ELR (cell line): ENCODE measurements around the gene PCDH10.
A peak's percentile ranks its signal among the peaks of the same experiment; 100 is the strongest.
"Not testable (repeated sequence)": the region's sequence is repeated elsewhere in the genome, so short reads cannot be mapped to it uniquely, and the experiment has no call there.

Experiments used
- DNase-seq: peaks from one replicate; pipeline ENCODE4 v3.0.0-alpha.2; 2015; ENCODE audit warnings: low read depth

The PCDH10 gene

DNA sequence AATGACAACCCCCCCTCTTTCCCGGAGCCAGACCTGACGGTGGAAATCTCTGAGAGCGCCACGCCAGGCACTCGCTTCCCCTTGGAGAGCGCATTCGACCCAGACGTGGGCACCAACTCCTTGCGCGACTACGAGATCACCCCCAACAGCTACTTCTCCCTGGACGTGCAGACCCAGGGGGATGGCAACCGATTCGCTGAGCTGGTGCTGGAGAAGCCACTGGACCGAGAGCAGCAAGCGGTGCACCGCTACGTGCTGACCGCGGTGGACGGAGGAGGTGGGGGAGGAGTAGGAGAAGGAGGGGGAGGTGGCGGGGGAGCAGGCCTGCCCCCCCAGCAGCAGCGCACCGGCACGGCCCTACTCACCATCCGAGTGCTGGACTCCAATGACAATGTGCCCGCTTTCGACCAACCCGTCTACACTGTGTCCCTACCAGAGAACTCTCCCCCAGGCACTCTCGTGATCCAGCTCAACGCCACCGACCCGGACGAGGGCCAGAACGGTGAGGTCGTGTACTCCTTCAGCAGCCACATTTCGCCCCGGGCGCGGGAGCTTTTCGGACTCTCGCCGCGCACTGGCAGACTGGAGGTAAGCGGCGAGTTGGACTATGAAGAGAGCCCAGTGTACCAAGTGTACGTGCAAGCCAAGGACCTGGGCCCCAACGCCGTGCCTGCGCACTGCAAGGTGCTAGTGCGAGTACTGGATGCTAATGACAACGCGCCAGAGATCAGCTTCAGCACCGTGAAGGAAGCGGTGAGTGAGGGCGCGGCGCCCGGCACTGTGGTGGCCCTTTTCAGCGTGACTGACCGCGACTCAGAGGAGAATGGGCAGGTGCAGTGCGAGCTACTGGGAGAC lies 1.6 kb downstream of the PCDH10 start:
- peak; percentile 45 for DNase-seq

DNA sequence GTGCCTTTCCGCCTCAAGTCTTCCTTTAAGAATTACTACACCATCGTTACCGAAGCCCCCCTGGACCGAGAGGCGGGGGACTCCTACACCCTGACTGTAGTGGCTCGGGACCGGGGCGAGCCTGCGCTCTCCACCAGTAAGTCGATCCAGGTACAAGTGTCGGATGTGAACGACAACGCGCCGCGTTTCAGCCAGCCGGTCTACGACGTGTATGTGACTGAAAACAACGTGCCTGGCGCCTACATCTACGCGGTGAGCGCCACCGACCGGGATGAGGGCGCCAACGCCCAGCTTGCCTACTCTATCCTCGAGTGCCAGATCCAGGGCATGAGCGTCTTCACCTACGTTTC lies 2.2 kb downstream of the PCDH10 start:
- DNase-seq, result peak; percentile 42

DNA sequence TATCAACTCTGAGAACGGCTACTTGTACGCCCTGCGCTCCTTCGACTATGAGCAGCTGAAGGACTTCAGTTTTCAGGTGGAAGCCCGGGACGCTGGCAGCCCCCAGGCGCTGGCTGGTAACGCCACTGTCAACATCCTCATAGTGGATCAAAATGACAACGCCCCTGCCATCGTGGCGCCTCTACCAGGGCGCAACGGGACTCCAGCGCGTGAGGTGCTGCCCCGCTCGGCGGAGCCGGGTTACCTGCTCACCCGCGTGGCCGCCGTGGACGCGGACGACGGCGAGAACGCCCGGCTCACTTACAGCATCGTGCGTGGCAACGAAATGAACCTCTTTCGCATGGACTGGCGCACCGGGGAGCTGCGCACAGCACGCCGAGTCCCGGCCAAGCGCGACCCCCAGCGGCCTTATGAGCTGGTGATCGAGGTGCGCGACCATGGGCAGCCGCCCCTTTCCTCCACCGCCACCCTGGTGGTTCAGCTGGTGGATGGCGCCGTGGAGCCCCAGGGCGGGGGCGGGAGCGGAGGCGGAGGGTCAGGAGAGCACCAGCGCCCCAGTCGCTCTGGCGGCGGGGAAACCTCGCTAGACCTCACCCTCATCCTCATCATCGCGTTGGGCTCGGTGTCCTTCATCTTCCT lies 2.7 kb downstream of the PCDH10 start:
- DNase-seq, result peak; percentile 56

DNA sequence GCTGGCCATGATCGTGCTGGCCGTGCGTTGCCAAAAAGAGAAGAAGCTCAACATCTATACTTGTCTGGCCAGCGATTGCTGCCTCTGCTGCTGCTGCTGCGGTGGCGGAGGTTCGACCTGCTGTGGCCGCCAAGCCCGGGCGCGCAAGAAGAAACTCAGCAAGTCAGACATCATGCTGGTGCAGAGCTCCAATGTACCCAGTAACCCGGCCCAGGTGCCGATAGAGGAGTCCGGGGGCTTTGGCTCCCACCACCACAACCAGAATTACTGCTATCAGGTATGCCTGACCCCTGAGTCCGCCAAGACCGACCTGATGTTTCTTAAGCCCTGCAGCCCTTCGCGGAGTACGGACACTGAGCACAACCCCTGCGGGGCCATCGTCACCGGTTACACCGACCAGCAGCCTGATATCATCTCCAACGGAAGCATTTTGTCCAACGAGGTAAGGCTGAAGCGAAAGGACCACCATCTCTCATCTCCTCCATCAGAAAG lies 3.3 kb downstream of the PCDH10 start:
- peak; percentile 38 for DNase-seq

DNA sequence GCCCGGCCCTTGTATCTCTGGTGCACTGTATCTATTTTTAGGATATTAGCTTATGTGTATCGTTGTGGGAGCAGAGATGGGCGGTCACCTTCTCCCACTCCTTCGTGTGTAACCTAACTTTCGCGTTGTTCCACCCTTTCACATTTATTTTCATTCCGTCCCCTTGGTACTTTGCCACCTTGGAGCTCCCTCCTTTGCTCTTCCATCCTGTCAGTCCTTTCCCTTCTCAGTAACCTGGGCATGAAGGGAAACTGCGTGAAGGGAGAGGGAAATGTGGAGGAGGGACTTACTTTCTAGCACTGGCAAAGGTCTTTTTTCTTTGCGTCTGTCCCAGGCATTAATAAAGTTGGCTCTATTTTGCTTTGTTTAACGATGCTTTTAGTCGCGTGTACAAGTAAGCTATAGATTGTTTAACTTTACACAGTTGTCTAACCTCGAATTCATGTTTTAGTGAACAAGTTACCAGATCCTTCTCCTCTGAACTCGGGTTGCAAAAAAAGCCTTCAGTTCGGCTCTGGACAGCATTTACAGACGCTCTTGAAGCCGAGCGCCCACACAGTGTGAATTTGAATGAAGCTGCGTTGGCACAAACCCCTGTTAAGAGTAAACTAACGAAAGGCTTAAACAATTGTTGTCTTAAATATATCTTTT lies 3.9 kb downstream of the PCDH10 start:
- DNase-seq, result peak; percentile 25

DNA sequence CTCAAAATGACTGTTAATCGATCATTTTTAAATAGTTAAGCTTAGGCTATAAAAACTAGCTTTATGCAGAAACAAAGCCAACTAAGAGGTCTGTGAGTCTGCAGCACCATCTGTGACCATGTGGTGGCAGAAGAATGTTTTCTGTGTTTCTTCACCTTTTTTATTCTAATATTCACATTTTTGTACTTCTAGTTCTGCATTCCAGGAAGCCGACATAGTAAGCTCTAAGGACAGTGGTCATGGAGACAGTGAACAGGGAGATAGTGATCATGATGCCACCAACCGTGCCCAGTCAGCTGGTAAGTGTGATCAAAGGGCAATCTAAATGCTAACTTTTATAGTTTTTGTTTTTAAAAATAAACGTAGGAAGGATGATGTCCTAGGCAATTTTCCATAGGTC lies 5.6 kb downstream of the PCDH10 start:
- peak; percentile 55 for DNase-seq

DNA sequence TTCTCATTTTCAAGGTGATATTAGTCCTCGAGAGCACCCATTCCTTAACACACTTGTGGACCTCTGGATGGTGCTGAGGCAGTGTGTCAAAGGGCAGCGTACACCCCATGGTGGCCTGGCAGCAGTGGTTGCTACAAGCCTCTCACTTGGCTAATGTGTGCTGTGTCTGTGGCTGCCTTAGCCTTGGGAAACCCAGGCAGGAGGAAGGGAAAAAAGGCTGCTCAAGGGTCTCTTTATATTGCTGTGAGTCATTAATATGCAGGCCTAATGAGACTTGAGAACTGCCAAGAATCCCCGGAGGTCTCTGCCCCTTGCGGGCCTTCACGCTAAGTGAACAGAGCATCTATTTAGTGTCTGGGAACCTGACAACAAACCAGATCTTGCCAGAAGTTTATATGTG lies 7.0 kb downstream of the PCDH10 start:
- no peak for DNase-seq

DNA sequence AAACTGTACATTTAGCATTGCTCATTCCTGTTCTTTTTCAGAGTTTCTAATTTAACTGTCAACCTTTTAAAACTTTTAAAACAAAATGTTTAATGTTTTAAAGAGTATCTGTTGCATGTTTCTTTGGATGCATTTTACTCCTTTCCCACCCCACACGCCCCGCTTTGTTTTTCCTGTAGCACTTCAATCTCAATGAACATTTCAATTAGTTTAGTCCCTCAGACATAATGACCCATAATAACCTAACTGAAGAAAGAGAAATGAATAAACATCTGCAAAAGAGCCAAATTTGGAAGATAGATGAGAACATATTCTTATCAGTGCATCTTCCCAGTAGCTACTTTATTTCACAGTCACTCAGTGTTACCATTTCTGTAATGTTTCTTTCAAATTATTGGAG lies 7.5 kb downstream of the PCDH10 start:
- no peak for DNase-seq

DNA sequence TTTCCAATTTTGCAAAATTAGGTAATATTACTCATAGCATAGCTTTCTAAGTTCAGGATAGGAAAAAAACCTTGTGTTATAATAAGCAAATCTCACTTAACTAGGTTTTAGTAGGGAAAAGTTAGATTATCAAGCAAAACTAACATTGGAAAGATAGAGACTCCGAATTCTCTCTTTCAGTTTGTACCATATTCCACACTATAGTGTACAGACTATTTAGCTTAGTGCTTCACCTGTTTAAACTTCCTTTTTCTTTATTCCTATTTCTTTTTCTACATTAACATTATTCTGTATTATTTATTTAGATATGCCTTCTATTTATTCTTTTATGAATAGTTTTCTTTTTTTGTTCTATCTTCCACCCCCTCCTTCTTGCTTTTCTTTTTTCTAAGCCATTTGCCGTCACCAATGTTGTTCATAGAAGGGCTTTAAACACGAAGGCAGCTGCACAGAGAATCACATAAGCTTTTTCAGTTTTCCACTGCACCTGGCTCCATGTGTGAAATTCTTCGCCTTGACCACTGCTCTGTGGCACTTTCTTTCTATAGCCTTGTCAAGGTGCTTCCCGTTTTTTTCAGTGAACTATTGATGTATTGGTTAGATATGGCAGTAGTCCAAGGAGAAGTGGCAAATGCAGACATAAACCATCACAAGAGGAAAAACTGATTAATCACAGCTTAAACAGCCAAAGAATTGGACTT lies 8.5 kb downstream of the PCDH10 start:
- DNase-seq, result no peak

DNA sequence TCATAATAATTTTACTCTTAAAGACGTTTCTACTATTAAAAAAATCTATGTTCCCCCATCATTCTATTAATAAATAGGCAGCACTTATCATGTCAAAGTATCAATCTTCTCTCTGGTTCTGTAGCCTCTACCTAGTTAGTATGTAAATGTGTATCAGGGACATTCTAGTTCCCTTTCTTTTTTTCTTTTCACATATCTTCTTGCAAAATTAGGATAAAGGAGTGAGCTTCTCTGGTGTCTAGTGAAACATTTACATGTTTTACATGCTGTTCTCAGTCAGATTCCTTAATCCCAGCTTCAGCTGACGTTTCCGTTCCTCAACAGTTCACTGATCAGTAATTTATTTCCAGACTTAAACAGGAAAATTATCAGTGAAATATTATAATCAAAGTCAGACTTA lies 11.8 kb downstream of the PCDH10 start:
- DNase-seq, result no peak

DNA sequence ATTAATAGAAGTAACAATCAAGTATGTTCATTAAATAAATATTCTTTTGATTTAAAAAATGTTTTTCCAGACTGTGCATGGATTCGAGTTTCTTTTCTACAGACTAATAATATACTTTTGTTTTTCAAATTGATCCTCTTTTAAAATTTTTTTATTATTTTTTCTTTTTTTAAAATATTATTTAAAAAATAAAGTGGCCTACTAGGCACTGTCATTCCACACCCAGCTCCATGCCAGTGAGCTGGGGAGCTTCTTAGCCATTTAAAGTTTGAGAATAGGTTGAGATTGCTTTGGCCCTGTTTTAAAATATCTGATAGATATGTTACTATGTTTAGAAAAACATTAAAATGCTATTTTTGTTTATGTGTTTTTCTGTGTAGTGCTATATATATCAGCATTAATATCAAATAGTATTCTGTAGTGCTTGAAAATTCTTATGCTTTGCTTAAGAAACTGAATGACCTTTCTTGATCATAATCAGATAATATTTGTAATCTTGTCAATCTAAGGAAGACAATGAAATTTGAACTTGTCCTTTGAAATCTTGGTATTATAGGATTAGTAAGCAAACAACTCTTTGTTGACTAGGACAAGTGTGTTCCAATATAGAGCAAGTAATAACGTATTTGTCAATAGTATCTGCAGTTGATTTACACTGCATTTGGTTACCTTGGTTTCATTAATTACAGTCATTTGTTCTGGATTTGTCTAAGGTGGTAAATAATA lies 12.6 kb downstream of the PCDH10 start:
- DNase-seq, result no peak

DNA sequence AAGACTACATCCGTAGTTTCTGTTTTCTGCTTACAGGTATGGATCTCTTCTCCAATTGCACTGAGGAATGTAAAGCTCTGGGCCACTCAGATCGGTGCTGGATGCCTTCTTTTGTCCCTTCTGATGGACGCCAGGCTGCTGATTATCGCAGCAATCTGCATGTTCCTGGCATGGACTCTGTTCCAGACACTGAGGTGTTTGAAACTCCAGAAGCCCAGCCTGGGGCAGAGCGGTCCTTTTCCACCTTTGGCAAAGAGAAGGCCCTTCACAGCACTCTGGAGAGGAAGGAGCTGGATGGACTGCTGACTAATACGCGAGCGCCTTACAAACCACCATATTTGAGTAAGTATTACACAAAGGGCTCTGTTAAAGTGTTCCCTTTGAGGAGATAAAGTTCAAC lies 13.8 kb downstream of the PCDH10 start:
- DNase-seq, result no peak

DNA sequence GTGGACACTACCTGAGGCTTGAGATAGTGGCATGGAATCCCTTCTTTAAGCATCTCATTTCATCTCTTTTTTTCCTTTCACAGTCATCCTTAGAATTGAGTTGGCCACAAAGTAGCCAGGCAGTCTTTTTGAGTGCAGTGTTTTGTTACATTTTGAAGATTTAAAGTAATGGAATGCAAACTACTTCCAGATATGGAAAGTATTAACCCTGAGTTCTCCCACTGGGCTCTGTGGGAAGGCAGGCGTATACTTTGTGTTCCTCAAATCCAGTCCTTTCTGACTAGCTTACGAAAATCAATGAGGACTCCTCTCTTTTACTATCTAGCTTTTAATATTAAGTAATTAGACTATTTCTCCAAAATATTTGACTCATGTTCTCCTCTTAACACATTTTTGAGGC lies 29.9 kb downstream of the PCDH10 start:
- DNase-seq, result no peak

DNA sequence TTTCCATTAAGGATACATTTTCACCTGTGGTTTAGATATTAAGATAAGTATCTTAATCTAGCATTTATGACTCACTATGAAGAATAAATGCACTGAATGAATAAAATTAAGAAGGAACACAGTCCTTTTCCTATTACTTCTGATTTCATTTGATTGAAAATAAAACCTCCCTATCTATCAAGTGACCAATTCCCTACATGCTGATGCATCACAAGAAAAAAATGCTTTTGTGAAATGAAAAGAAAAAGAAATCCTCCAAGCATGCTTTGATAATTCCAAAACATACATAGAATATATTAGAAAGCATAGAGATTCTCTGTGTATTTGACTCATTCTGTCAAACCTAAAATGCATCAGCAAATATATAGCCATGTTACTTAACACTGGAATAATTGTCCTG lies 37.1 kb downstream of the PCDH10 start:
- DNase-seq, result no peak

DNA sequence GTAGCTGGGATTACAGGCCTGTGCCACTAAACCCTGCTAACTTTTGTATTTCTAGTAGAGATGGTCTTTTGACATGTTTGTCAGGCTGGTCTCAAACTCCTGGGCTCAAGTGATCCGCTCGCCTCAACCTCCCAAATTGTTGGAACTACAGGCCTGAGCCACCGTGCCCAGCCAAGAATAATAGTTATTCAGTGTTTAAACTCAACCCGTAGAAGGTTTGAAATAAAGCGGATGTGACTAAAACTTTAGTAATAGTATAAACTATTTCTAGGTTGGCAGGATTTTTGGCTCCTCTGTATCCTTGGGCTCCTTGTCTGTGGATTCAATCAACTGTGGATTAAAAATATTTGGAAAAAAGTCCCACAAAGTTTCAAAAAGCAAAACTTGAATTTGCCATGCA lies 37.8 kb downstream of the PCDH10 start:
- peak; percentile 13 for DNase-seq

DNA sequence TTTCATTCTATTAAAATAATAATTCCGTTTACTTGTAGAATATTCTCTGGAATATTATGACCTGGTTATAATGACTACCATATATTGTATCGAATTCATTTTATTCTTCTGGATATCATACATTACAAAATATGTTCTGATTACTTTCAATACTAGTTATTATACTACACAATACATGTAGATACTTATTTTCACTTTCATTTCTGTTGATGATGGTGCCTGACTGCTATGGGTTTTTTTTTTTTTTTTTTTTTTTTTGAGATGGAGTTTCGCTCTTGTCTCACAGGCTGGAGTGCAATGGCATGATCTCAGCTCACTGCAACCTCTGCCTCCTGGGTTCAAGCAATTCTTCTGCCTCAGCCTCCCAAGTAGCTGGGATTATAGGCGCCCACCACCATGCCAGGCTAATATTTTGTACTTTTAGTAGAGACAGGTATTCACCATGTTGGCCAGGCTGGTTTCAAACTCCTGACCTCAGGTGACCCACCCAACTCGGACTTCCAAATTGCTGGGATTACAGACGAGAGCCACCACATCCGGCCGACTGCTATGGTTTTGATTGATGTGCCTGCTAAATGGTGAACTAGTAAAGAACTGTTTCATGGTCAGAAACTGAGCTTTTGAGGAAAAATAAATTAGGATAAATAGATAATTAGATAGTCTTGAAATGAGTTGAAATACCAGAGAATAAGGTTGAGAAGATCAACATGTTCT lies 39.5 kb downstream of the PCDH10 start:
- peak; percentile 17 for DNase-seq

DNA sequence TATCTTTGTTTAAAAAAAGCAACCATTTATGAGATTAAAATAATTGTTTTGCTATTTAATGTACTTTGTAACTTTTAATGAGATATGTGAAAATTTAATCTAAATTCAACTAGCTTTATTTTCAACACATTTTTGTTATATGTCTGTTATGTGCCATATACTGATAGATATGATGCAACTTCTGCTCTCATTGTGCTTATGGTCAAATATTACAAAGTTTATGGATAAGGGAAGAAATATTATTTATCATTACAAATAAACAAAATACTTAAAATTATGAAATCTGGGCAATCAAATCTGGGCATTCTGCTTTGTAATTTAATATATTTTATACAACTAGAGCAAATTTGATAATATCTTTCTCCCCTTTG lies 40.0 kb downstream of the PCDH10 start:
- DNase-seq, result no peak

DNA sequence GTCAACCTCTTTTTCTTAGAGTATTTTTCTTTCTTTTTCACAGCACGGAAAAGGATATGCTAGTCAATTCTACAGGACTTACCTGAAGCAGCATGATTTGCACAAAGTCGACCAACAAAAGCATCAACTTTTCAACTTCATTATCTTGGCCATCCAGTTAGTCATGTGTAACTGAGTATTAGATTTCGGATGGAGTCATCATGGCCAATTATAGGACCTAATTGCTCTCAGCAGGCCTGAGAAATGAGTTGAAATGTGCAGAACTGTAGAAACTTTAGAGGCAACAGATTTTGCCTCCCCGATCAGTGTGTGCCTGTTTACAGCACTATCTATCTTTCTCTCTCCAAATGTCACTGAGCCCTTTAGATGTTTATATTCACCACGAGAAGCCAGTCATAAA lies 41.0 kb downstream of the PCDH10 start:
- DNase-seq, result no peak

DNA sequence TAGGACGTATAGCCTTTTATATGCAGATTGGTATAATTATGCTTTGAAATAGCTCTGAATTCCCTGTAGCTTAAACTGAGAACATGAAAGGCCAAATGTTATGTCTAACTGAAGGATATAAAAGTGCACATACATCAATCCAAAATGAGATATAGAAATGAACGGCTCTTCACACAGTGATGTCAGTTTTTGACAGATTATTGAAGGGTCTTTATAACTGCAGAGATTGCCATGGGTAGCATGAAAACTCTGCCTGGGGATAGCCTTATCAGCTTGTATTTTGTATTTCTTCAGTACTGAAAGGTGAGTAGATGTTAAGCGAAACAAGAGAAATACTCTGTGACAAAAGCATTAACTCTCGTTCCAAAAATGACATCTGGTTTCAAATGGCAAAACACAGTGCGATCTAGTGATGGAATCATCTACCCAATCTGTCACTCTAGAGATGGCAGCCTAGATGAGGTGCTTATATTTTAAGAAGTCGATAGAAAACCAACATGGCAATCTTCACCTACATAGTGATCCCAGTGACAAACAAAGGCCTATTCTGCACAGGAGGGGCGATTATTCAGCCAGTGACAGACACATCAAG lies 59.7 kb downstream of the PCDH10 start:
- DNase-seq, result no peak

DNA sequence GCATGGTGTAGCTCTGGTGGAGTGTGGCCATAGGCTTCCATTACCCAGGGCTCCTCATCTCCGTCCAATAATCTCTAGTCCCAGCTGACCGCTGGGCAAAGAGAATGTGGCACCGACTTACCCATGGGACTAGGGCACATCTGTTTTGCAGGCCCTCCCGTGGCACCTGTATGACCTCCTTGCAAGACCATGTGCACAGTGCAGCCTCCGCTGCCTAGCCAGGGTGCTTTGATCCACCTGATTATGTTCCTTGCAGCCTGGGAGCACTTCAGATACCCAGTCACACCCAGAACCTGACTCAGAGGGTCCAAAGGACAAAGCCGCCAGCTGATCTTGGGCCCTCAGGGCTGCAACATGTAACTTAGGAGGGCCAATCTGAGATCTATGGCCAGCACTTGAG lies 84.8 kb downstream of the PCDH10 start:
- DNase-seq, result no peak

DNA sequence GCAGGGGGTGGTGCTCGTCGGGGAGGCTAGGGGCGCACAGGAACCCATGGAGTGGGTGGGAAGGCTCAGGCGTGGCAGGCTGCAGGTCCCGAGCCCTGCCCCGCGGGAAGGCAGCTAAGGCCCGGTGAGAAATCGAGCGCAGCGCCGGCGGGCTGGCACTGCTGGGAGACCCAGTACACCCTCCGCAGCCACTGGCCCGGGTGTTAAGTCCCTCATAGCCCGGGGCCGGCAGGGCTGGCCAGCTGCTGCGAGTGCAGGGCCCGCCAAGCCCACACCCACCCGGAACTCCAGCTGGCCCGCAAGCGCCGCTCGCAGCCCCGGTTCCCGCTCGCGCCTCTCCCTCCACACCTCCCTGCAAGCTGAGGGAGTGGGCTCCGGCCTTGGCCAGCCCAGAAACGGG lies 91.4 kb downstream of the PCDH10 start:
- DNase-seq, result not testable (repeated sequence)
